Uterus (tissue), 2 donors: ENCODE data around the gene FNIP2.

Experiments used
- CTCF ChIP-seq, 4 experiments: fragments of 200-600 bp in 2 of 4; fragments of 450-650 bp in 2 of 4; sonication (generic) in 2 of 4; IDR thresholded peaks; one replicate each; pipeline ENCODE4 v1.5.1; 2016 to 2019; ENCODE audit warnings: antibody characterized with exemption in 4 of 4, mild to moderate bottlenecking in 2 of 4, moderate library complexity in 1 of 4
- POLR2A ChIP-seq, 2 donors: fragments of 450-650 bp; IDR thresholded peaks; one replicate each; pipeline ENCODE4 v1.6.1; 2016; ENCODE audit warnings: antibody characterized with exemption in 2 of 2, mild to moderate bottlenecking in 1 of 2, moderate library complexity in 1 of 2

GRCh38 chr4:158836002-158836369, 67.2 kb downstream of the FNIP2 start:
- TF ChIP-seq POLR2A (IDR thresholded peaks at IDR 0.05) (no peak), CTCF (IDR thresholded peaks at IDR 0.05) (no peak)
